ENCODE data around the gene VRK2.
"Not testable (repeated sequence)": the region's sequence is repeated elsewhere in the genome, so short reads cannot be mapped to it uniquely, and the experiment has no call there.

The VRK2 gene

DNA sequence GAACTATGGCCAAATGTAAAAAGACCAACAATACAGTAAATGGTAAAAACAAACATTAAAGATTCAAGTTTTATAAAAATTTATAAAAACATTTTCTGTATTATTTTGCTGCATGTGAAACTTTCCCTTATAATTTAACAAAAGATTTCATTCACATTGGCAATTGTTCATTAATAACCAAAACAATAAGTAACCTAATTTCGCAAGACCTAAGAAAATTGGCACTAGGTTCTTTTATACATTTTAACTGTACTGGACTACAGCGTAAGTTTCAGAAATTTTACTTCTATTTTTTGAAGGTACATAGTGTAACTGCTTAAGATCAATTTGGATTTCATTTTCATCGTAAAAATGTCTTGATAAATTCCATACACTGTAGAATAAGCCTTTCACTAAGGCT, 117.3 kb downstream of the VRK2 start:
- H3K4me1 ChIP-seq (ENCODE audit: low read depth, poor library complexity, severe bottlenecking): no peaks in the 10 kb centered on the region
- no peaks in the 10 kb centered on the region for H3K79me2 ChIP-seq (ENCODE audit: insufficient read depth, low read depth)
- H3K4me2 ChIP-seq: no peak overlapping the region
- no peaks in the 10 kb centered on the region for H4K20me1 ChIP-seq (ENCODE audit: insufficient read depth)
- no peak overlapping the region for H3K9ac ChIP-seq
- no peak overlapping the region for H2AFZ ChIP-seq (ENCODE audit: low read depth)
- no peak overlapping the region for H3K4me3 ChIP-seq (IDR thresholded peaks at IDR 0.05; ENCODE audit: insufficient read depth, low read depth, low read length)
- no peak overlapping the region for H3K27ac ChIP-seq
- H3K27me3 ChIP-seq (ENCODE audit: insufficient read depth, low read depth): no peaks in the 10 kb centered on the region
- H3K36me3 ChIP-seq (ENCODE audit: insufficient read depth): peaks cover 6% of the 10 kb centered on the region; the same call in 1 of the 2 replicates
- TF ChIP-seq, protein P1, sequence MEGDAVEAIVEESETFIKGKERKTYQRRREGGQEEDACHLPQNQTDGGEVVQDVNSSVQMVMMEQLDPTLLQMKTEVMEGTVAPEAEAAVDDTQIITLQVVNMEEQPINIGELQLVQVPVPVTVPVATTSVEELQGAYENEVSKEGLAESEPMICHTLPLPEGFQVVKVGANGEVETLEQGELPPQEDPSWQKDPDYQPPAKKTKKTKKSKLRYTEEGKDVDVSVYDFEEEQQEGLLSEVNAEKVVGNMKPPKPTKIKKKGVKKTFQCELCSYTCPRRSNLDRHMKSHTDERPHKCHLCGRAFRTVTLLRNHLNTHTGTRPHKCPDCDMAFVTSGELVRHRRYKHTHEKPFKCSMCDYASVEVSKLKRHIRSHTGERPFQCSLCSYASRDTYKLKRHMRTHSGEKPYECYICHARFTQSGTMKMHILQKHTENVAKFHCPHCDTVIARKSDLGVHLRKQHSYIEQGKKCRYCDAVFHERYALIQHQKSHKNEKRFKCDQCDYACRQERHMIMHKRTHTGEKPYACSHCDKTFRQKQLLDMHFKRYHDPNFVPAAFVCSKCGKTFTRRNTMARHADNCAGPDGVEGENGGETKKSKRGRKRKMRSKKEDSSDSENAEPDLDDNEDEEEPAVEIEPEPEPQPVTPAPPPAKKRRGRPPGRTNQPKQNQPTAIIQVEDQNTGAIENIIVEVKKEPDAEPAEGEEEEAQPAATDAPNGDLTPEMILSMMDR (conservative IDR thresholded peaks at IDR 0.05; ENCODE audit: low read depth, low read length): no peak

DNA sequence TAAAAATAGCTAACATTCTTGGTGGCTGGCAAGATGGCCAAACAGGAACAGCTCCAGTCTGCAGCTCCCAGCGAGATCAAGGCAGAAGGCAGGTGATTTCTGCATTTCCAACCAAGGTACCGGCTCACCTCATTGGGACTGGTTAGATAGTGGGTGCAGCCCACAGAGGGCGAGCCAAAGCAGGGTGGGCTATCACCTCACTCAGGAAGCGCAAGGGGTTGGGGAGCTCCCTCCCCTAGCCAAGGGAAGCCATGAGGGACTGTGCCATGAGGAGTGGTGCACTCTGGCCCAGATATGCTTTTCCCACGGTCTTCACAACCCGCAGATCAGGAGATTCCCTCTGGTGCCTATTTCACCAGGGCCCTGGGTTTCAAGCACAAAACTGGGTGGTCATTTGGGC, 121.5 kb downstream of the VRK2 start:
- not testable (repeated sequence) for H3K36me3 ChIP-seq (ENCODE audit: insufficient read depth)

DNA sequence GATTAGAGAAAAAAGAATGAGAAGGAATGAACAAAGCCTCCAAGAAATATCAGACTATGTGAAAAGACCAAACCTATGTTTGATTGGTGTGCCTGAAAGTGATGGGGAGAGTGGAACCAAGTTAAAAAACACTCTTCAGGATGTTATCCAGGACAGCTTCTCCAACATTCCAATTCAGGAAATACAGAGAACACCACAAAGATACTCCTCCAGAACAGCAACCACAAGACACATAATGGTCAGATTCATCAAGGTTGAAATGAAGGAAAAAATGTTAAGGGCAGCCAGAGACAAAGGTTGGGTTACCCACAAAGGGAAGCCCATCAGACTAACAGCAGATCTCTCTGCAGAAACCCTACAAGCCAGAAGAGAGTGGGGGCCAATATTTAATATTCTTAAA, 123.2 kb downstream of the VRK2 start:
- not testable (repeated sequence) for H3K4me2 ChIP-seq; H2AFZ ChIP-seq (ENCODE audit: low read depth); H3K36me3 ChIP-seq (ENCODE audit: insufficient read depth); H4K20me1 ChIP-seq (ENCODE audit: insufficient read depth); H3K79me2 ChIP-seq (ENCODE audit: insufficient read depth, low read depth); H3K4me3 ChIP-seq (IDR thresholded peaks at IDR 0.05; ENCODE audit: insufficient read depth, low read depth, low read length); H3K27me3 ChIP-seq (ENCODE audit: insufficient read depth, low read depth); H3K9ac ChIP-seq; H3K4me1 ChIP-seq (ENCODE audit: low read depth, poor library complexity, severe bottlenecking); H3K27ac ChIP-seq

More for the DNA sequence above, 121.5 kb downstream of the VRK2 start:
- H2AFZ ChIP-seq (ENCODE audit: low read depth); H3K4me2 ChIP-seq; H3K9ac ChIP-seq; H3K4me3 ChIP-seq (IDR thresholded peaks at IDR 0.05; ENCODE audit: insufficient read depth, low read depth, low read length); H3K27ac ChIP-seq; H3K4me1 ChIP-seq (ENCODE audit: low read depth, poor library complexity, severe bottlenecking); H3K27me3 ChIP-seq (ENCODE audit: insufficient read depth, low read depth); H4K20me1 ChIP-seq (ENCODE audit: insufficient read depth); H3K79me2 ChIP-seq (ENCODE audit: insufficient read depth, low read depth): not testable (repeated sequence)

DNA sequence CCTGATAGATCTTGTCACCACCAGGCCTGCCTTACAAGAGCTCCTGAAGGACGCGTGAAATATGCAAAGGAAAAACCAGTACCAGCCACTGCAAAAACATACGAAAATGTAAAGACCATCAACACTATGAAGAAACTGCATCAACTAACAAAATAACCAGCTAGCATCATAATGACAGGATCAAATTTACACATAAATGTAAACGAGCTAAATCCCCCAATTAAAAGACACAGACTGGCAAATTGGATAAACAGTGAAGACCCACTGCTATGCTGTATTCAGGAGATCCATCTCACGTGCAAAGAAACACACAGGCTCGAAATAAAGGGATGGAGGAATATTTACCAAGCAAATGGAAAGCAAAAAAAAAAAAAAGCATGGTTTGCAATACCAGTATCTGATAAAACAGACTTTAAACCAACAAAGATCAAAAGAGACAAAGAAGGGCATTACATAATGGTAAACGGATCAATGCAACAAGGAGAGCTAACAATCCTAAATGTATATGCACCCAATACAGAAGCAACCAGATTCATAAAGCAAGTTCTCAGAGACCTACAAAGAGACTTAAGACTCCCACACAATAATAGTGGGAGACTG, 123.8 kb downstream of the VRK2 start:
- H3K4me3 ChIP-seq (IDR thresholded peaks at IDR 0.05; ENCODE audit: insufficient read depth, low read depth, low read length); H3K79me2 ChIP-seq (ENCODE audit: insufficient read depth, low read depth); H3K4me2 ChIP-seq; H2AFZ ChIP-seq (ENCODE audit: low read depth); H3K36me3 ChIP-seq (ENCODE audit: insufficient read depth); H3K27ac ChIP-seq; H3K9ac ChIP-seq; H4K20me1 ChIP-seq (ENCODE audit: insufficient read depth); H3K4me1 ChIP-seq (ENCODE audit: low read depth, poor library complexity, severe bottlenecking); H3K27me3 ChIP-seq (ENCODE audit: insufficient read depth, low read depth): not testable (repeated sequence)

DNA sequence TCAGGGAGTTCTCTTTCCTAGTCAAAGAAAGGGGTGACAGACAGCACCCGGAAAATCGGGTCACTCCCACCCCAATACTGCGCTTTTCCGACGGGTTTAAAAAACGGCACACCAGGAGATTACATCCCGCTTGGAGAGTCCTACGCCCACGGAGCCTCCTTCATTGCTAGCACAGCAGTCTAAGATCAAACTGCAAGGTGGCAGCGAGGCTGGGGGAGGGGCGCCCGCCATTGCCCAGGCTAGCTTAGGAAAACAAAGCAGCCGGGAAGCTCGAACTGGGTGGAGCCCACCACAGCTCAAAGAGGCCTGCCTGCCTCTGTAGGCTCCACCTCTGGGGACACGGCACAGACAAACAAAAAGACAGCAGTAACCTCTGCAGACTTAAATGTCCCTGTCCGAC, 125.2 kb downstream of the VRK2 start:
- H3K27me3 ChIP-seq (ENCODE audit: insufficient read depth, low read depth); H3K27ac ChIP-seq; H4K20me1 ChIP-seq (ENCODE audit: insufficient read depth); H3K79me2 ChIP-seq (ENCODE audit: insufficient read depth, low read depth); H3K4me2 ChIP-seq; H2AFZ ChIP-seq (ENCODE audit: low read depth); H3K9ac ChIP-seq; H3K4me1 ChIP-seq (ENCODE audit: low read depth, poor library complexity, severe bottlenecking); H3K36me3 ChIP-seq (ENCODE audit: insufficient read depth); H3K4me3 ChIP-seq (IDR thresholded peaks at IDR 0.05; ENCODE audit: insufficient read depth, low read depth, low read length): not testable (repeated sequence)

DNA sequence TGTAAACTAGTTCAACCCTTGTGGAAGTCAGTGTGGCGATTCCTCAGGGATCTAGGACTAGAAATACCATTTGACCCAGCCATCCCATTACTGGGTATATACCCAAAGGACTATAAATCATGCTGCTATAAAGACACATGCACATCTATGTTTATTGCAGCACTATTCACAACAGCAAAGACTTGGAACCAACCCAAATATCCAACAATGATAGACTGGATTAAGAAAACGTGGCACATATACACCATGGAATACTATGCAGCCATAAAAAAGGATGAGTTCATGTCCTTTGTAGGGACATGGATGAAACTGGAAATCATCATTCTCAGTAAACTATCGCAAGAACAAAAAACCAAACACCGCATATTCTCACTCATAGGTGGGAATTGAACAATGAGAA, 130.6 kb downstream of the VRK2 start:
- H3K27ac ChIP-seq; H3K4me3 ChIP-seq (IDR thresholded peaks at IDR 0.05; ENCODE audit: insufficient read depth, low read depth, low read length); H3K27me3 ChIP-seq (ENCODE audit: insufficient read depth, low read depth); H3K4me1 ChIP-seq (ENCODE audit: low read depth, poor library complexity, severe bottlenecking); H3K79me2 ChIP-seq (ENCODE audit: insufficient read depth, low read depth); H3K36me3 ChIP-seq (ENCODE audit: insufficient read depth); H4K20me1 ChIP-seq (ENCODE audit: insufficient read depth); H3K9ac ChIP-seq; H2AFZ ChIP-seq (ENCODE audit: low read depth); H3K4me2 ChIP-seq: not testable (repeated sequence)

DNA sequence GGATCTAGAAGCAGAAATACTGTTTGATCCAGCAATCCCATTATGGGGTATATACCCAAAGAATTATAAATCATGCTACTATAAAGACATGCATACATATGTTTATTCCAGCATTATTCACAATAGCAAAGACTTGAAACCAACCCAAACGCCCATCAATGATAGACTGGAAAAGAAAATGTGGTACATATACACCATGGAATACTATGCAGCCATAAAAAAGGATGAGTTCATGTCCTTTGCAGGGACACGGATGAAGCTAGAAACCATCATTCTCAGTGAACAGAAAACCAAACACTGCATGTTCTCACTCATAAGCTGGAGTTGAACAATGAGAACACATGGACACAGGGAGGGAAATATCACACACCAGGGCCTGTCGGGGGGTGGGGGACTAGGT, 133.6 kb downstream of the VRK2 start:
- not testable (repeated sequence) for H2AFZ ChIP-seq (ENCODE audit: low read depth); H3K27me3 ChIP-seq (ENCODE audit: insufficient read depth, low read depth); H3K9ac ChIP-seq; H3K27ac ChIP-seq; H4K20me1 ChIP-seq (ENCODE audit: insufficient read depth); H3K4me1 ChIP-seq (ENCODE audit: low read depth, poor library complexity, severe bottlenecking); H3K4me2 ChIP-seq; H3K36me3 ChIP-seq (ENCODE audit: insufficient read depth); H3K4me3 ChIP-seq (IDR thresholded peaks at IDR 0.05; ENCODE audit: insufficient read depth, low read depth, low read length); H3K79me2 ChIP-seq (ENCODE audit: insufficient read depth, low read depth)
